Liver (tissue), 3 donors: ENCODE results near the gene CCDC40.

Experiments
- GABPA ChIP-seq, 2 donors: IDR thresholded peaks in 1 of 2; conservative IDR thresholded peaks in 1 of 2; 2 replicates each; pipeline ENCODE4 v1.6.1; 2016; ENCODE audit warnings: antibody characterized with exemption in 2 of 2, mild to moderate bottlenecking in 1 of 2, moderate library complexity in 1 of 2
- NR2F2 ChIP-seq: IDR thresholded peaks from 2 replicates; pipeline ENCODE4 v1.6.1; 2016; ENCODE audit warnings: antibody characterized with exemption
- RAD21 ChIP-seq, 2 donors: IDR thresholded peaks; 2 replicates each; pipeline ENCODE4 v1.6.1; 2016; ENCODE audit warnings: antibody characterized with exemption in 2 of 2, mild to moderate bottlenecking in 2 of 2
- SP1 ChIP-seq: IDR thresholded peaks from 2 replicates; pipeline ENCODE4 v1.6.1; 2018; ENCODE audit warnings: antibody characterized with exemption, mild to moderate bottlenecking
- TAF1 ChIP-seq: conservative IDR thresholded peaks from 2 replicates; pipeline ENCODE4 v1.6.1; 2016; ENCODE audit warnings: antibody characterized with exemption, mild to moderate bottlenecking
- TF ChIP-seq, protein P1 (sequence below): IDR thresholded peaks from 2 replicates; pipeline ENCODE4 v1.6.1; 2016; ENCODE audit warnings: antibody characterized with exemption, mild to moderate bottlenecking
- TF ChIP-seq, protein P2 (sequence below): IDR thresholded peaks from 2 replicates; pipeline ENCODE4 v1.6.1; 2016; ENCODE audit warnings: antibody characterized with exemption
- TF ChIP-seq, protein P3 (sequence below): fragments of 150-350 bp; IDR thresholded peaks from 2 replicates; pipeline ENCODE4 v1.5.1; 2017; ENCODE audit warnings: improper control_type of control experiment, low read depth, low read length; ENCODE audit not compliant: missing input control
- TF ChIP-seq, protein P4 (sequence below): IDR thresholded peaks from 2 replicates; pipeline ENCODE4 v1.6.1; 2016; ENCODE audit warnings: antibody characterized with exemption
- donor health status: healthy.
- donor health status: healthy.

DNA sequence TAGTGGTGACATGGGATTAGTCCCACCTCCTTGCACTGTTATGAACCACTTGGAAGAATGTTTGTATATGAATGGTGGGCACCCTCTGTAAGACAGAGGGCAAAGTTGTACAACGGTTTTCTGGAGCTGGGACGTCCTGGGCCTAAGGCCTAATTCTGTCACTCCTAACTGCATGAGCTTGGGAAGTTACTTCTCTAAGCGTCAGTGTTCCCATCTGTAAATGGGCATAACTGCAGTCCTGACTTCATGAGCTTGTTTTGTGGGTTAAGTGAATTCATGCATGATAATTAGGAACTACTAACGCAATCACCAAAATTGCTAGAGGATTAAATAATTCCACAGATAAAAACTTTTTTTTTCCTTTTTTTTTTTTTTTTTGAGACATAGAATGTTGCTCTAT is 2.6 kb upstream of the CCDC40 start:
- TF ChIP-seq, protein P1, sequence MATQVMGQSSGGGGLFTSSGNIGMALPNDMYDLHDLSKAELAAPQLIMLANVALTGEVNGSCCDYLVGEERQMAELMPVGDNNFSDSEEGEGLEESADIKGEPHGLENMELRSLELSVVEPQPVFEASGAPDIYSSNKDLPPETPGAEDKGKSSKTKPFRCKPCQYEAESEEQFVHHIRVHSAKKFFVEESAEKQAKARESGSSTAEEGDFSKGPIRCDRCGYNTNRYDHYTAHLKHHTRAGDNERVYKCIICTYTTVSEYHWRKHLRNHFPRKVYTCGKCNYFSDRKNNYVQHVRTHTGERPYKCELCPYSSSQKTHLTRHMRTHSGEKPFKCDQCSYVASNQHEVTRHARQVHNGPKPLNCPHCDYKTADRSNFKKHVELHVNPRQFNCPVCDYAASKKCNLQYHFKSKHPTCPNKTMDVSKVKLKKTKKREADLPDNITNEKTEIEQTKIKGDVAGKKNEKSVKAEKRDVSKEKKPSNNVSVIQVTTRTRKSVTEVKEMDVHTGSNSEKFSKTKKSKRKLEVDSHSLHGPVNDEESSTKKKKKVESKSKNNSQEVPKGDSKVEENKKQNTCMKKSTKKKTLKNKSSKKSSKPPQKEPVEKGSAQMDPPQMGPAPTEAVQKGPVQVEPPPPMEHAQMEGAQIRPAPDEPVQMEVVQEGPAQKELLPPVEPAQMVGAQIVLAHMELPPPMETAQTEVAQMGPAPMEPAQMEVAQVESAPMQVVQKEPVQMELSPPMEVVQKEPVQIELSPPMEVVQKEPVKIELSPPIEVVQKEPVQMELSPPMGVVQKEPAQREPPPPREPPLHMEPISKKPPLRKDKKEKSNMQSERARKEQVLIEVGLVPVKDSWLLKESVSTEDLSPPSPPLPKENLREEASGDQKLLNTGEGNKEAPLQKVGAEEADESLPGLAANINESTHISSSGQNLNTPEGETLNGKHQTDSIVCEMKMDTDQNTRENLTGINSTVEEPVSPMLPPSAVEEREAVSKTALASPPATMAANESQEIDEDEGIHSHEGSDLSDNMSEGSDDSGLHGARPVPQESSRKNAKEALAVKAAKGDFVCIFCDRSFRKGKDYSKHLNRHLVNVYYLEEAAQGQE, result no peak
- TF ChIP-seq, protein P2, sequence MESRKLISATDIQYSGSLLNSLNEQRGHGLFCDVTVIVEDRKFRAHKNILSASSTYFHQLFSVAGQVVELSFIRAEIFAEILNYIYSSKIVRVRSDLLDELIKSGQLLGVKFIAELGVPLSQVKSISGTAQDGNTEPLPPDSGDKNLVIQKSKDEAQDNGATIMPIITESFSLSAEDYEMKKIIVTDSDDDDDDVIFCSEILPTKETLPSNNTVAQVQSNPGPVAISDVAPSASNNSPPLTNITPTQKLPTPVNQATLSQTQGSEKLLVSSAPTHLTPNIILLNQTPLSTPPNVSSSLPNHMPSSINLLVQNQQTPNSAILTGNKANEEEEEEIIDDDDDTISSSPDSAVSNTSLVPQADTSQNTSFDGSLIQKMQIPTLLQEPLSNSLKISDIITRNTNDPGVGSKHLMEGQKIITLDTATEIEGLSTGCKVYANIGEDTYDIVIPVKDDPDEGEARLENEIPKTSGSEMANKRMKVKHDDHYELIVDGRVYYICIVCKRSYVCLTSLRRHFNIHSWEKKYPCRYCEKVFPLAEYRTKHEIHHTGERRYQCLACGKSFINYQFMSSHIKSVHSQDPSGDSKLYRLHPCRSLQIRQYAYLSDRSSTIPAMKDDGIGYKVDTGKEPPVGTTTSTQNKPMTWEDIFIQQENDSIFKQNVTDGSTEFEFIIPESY, result no peak
- TF ChIP-seq, protein P3, sequence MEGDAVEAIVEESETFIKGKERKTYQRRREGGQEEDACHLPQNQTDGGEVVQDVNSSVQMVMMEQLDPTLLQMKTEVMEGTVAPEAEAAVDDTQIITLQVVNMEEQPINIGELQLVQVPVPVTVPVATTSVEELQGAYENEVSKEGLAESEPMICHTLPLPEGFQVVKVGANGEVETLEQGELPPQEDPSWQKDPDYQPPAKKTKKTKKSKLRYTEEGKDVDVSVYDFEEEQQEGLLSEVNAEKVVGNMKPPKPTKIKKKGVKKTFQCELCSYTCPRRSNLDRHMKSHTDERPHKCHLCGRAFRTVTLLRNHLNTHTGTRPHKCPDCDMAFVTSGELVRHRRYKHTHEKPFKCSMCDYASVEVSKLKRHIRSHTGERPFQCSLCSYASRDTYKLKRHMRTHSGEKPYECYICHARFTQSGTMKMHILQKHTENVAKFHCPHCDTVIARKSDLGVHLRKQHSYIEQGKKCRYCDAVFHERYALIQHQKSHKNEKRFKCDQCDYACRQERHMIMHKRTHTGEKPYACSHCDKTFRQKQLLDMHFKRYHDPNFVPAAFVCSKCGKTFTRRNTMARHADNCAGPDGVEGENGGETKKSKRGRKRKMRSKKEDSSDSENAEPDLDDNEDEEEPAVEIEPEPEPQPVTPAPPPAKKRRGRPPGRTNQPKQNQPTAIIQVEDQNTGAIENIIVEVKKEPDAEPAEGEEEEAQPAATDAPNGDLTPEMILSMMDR, result no peak
- TF ChIP-seq, protein P4, sequence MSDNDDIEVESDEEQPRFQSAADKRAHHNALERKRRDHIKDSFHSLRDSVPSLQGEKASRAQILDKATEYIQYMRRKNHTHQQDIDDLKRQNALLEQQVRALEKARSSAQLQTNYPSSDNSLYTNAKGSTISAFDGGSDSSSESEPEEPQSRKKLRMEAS, result no peak
- TF ChIP-seq SP1 (no peak), RAD21 (IDR thresholded peaks at IDR 0.05) (no peak), NR2F2 (no peak), GABPA (IDR thresholded peaks at IDR 0.05 in 1 of 2, conservative IDR thresholded peaks at IDR 0.05 in 1 of 2) (no peak), TAF1 (no peak)
